SK-N-SH (cell line): ENCODE measurements around the gene POLR3E.

Source experiments
- CHD2 ChIP-seq: fragments of 150-350 bp; IDR thresholded peaks from 2 replicates; pipeline ENCODE4 v1.6.1; 2018; ENCODE audit warnings: low read length; ENCODE audit not compliant: partially characterized antibody
- CTCF ChIP-seq: fragments of 200-600 bp; sonication (generic); IDR thresholded peaks from 2 replicates; pipeline ENCODE4 v1.6.1; 2017; ENCODE audit warnings: antibody characterized with exemption, mild to moderate bottlenecking, moderate library complexity
- ELF1 ChIP-seq: IDR thresholded peaks from 2 replicates; pipeline ENCODE4 v1.4.0; 2012
- EP300 ChIP-seq, 2 experiments: IDR thresholded peaks; 2 replicates each; pipeline versions ENCODE4 v1.4.0 to v1.6.1; 2012; ENCODE audit warnings: borderline replicate concordance in 1 of 2, low read depth in 1 of 2, low read length in 1 of 2
- EZH2phosphoT487 ChIP-seq: fragments of 200-600 bp; sonication (generic); IDR thresholded peaks from 2 replicates; pipeline ENCODE4 v1.6.1; 2017; ENCODE audit warnings: low read depth, mixed run types, mild to moderate bottlenecking, antibody characterized with exemption, moderate library complexity, borderline replicate concordance
- MXI1 ChIP-seq: IDR thresholded peaks from 2 replicates; pipeline ENCODE4 v1.6.1; 2012; ENCODE audit warnings: mild to moderate bottlenecking, low read depth, low read length, improper control_type of control experiment
- POLR2AphosphoS5 ChIP-seq: IDR thresholded peaks from 2 replicates; pipeline ENCODE4 v1.6.1; 2012; ENCODE audit warnings: low read depth, low read length
- RCOR1 ChIP-seq: fragments of 150-350 bp; IDR thresholded peaks from 2 replicates; pipeline ENCODE4 v1.6.1; 2017; ENCODE audit warnings: antibody characterized with exemption, low read length
- SMC3 ChIP-seq: IDR thresholded peaks from 2 replicates; pipeline ENCODE4 v1.6.1; 2012; ENCODE audit warnings: low read depth, low read length, improper control_type of control experiment
- TF ChIP-seq, protein P1 (sequence below): fragments of 150-350 bp; IDR thresholded peaks from 2 replicates; pipeline ENCODE4 v1.6.1; 2017; ENCODE audit warnings: antibody characterized with exemption, low read length, low read depth, borderline replicate concordance
- TF ChIP-seq, protein P2 (sequence below): IDR thresholded peaks from 2 replicates; pipeline ENCODE4 v1.6.1; 2012; ENCODE audit warnings: mild to moderate bottlenecking, low read depth, low read length, moderate library complexity

DNA sequence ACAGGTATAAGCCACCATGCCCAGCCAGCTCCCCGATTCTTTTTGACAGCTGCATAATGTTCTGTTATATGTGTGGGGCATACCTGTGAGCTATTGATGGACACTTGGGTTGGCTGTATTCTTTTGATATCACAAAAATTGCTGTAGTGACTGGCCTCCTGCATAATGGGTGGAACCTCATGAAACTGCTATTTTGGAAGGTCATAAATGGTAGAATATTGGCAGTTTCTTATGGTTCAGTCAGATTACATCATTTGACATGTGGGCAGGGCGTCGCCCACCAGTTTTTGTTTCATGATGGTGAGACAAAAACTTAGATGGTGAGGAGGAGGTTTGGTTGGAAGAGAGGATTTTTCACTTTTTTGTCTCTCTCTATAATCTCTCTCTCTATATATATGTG lies 26.7 kb upstream of the POLR3E start:
- TF ChIP-seq CTCF: no peak
- TF ChIP-seq POLR2AphosphoS5: no peak
- TF ChIP-seq, protein P1, sequence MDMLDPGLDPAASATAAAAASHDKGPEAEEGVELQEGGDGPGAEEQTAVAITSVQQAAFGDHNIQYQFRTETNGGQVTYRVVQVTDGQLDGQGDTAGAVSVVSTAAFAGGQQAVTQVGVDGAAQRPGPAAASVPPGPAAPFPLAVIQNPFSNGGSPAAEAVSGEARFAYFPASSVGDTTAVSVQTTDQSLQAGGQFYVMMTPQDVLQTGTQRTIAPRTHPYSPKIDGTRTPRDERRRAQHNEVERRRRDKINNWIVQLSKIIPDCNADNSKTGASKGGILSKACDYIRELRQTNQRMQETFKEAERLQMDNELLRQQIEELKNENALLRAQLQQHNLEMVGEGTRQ: no peak
- TF ChIP-seq MXI1: no peak
- no peak for TF ChIP-seq CHD2
- no peak for TF ChIP-seq SMC3
- no peak for TF ChIP-seq ELF1
- TF ChIP-seq EP300 (IDR thresholded peaks at IDR 0.05; ENCODE audit: borderline replicate concordance in 1 of 2, low read depth in 1 of 2, low read length in 1 of 2): no peak
- TF ChIP-seq RCOR1: no peak
- TF ChIP-seq, protein P2, sequence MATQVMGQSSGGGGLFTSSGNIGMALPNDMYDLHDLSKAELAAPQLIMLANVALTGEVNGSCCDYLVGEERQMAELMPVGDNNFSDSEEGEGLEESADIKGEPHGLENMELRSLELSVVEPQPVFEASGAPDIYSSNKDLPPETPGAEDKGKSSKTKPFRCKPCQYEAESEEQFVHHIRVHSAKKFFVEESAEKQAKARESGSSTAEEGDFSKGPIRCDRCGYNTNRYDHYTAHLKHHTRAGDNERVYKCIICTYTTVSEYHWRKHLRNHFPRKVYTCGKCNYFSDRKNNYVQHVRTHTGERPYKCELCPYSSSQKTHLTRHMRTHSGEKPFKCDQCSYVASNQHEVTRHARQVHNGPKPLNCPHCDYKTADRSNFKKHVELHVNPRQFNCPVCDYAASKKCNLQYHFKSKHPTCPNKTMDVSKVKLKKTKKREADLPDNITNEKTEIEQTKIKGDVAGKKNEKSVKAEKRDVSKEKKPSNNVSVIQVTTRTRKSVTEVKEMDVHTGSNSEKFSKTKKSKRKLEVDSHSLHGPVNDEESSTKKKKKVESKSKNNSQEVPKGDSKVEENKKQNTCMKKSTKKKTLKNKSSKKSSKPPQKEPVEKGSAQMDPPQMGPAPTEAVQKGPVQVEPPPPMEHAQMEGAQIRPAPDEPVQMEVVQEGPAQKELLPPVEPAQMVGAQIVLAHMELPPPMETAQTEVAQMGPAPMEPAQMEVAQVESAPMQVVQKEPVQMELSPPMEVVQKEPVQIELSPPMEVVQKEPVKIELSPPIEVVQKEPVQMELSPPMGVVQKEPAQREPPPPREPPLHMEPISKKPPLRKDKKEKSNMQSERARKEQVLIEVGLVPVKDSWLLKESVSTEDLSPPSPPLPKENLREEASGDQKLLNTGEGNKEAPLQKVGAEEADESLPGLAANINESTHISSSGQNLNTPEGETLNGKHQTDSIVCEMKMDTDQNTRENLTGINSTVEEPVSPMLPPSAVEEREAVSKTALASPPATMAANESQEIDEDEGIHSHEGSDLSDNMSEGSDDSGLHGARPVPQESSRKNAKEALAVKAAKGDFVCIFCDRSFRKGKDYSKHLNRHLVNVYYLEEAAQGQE: no peak
- TF ChIP-seq EZH2phosphoT487: no peak
